ENCODE results near the gene C10orf67.

- TF ChIP-seq REST (IDR thresholded peaks at IDR 0.05; ENCODE audit: insufficient replicate concordance, low read depth) (no peak), CTCF (IDR thresholded peaks at IDR 0.05; ENCODE audit: insufficient read depth, low read length) (no peak), GABPA (IDR thresholded peaks at IDR 0.05; ENCODE audit: low read depth) (no peak), POLR2AphosphoS5 (IDR thresholded peaks at IDR 0.05; ENCODE audit: low read depth) (no peak)
Observed at GRCh38 chr10:23283680-23284079, 60.9 kb downstream of the C10orf67 start.

All from HL-60 (cell line).